PC-3 (cell line): ENCODE data around the gene RPL36A.

Source experiments
- EZH2 ChIP-seq: fragments of 300-600 bp; sonication (generic); IDR thresholded peaks from one replicate; pipeline ENCODE4 v1.6.1; 2017; ENCODE audit warnings: antibody characterized with exemption, mild to moderate bottlenecking, low read length; ENCODE audit not compliant: unreplicated experiment
- TF ChIP-seq, protein P1 (sequence below): fragments of 300-600 bp; sonication (generic); conservative IDR thresholded peaks from 2 replicates; pipeline ENCODE4 v1.5.1; 2017; ENCODE audit warnings: antibody characterized with exemption, low read depth, mild to moderate bottlenecking, low read length

DNA sequence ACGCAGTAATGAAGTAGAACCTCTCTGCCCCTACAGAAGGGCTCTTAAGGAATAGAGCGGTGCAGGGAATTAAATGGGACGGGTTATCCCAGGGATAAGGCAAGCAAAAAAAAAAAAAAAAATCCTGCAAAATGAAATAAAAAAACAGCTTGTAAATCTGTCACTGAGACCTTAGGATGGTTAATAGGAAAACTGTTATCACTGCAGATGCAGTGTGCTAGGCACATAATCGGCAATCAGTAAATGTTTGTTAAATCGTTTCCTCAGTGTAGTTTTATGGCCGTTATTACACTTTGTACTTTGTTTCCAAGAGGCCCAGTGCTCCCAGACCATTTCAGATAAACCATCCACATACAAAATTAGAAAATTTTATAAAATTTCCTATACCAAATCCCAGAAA is 18.2 kb downstream of the RPL36A start:
- TF ChIP-seq, protein P1, sequence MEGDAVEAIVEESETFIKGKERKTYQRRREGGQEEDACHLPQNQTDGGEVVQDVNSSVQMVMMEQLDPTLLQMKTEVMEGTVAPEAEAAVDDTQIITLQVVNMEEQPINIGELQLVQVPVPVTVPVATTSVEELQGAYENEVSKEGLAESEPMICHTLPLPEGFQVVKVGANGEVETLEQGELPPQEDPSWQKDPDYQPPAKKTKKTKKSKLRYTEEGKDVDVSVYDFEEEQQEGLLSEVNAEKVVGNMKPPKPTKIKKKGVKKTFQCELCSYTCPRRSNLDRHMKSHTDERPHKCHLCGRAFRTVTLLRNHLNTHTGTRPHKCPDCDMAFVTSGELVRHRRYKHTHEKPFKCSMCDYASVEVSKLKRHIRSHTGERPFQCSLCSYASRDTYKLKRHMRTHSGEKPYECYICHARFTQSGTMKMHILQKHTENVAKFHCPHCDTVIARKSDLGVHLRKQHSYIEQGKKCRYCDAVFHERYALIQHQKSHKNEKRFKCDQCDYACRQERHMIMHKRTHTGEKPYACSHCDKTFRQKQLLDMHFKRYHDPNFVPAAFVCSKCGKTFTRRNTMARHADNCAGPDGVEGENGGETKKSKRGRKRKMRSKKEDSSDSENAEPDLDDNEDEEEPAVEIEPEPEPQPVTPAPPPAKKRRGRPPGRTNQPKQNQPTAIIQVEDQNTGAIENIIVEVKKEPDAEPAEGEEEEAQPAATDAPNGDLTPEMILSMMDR, result no peak
- no peak for TF ChIP-seq EZH2
